HFFc6 (cell line): ENCODE results near the gene FBXO22. TPM values are rescaled to one million over a fixed set of nuclear protein-coding genes. Genes with fewer than 3 reads are reported as not detected.

Experiments used
- DNase-seq: peaks from one replicate; pipeline ENCODE4 v3.0.0-alpha.2; 2018
- H3K27ac Mint-ChIP-seq: 2 replicates; pipeline ENCODE4 v1.8.0; 2020; ENCODE audit warnings: mild to moderate bottlenecking, mixed read lengths
- H3K27me3 Mint-ChIP-seq: 2 replicates; pipeline ENCODE4 v1.8.0; 2021; ENCODE audit warnings: mild to moderate bottlenecking, moderate library complexity, mixed read lengths; ENCODE audit not compliant: insufficient read depth
- H3K36me3 Mint-ChIP-seq: 2 replicates; pipeline ENCODE4 v1.8.0; 2021; ENCODE audit warnings: low read depth, mixed read lengths
- H3K4me1 Mint-ChIP-seq: 2 replicates; pipeline ENCODE4 v1.8.0; 2020; ENCODE audit warnings: low read depth, mixed read lengths
- H3K4me3 Mint-ChIP-seq: 2 replicates; pipeline ENCODE4 v1.8.0; 2020; ENCODE audit warnings: mild to moderate bottlenecking, moderate library complexity, mixed read lengths
- H3K9me3 Mint-ChIP-seq: 2 replicates; pipeline ENCODE4 v1.8.0; 2020; ENCODE audit warnings: mild to moderate bottlenecking, mixed read lengths
- total RNA-seq, 6 experiments: library from RNA; stranded (reverse); fragmentation: NEBNext Ultra II Directional; extraction: Animal tissue kit (Norgen Biotek cat#: 25700); gene quantifications; 2 replicates in 1 of 6; 3 replicates in 5 of 6; pipeline ENCODE4 v1.2.3, GENCODE V29; 2021
- TF ChIP-seq, protein P1 (sequence below): fragments of 200-600 bp; sonication (generic); IDR thresholded peaks from 2 replicates; pipeline ENCODE4 v1.5.0; 2021; ENCODE audit warnings: antibody characterized with exemption, mild to moderate bottlenecking

The FBXO22 gene
- total RNA-seq, 6 experiments from 2014 or later = 48.1 to 51.3 (median 49.4) TPM

DNA sequence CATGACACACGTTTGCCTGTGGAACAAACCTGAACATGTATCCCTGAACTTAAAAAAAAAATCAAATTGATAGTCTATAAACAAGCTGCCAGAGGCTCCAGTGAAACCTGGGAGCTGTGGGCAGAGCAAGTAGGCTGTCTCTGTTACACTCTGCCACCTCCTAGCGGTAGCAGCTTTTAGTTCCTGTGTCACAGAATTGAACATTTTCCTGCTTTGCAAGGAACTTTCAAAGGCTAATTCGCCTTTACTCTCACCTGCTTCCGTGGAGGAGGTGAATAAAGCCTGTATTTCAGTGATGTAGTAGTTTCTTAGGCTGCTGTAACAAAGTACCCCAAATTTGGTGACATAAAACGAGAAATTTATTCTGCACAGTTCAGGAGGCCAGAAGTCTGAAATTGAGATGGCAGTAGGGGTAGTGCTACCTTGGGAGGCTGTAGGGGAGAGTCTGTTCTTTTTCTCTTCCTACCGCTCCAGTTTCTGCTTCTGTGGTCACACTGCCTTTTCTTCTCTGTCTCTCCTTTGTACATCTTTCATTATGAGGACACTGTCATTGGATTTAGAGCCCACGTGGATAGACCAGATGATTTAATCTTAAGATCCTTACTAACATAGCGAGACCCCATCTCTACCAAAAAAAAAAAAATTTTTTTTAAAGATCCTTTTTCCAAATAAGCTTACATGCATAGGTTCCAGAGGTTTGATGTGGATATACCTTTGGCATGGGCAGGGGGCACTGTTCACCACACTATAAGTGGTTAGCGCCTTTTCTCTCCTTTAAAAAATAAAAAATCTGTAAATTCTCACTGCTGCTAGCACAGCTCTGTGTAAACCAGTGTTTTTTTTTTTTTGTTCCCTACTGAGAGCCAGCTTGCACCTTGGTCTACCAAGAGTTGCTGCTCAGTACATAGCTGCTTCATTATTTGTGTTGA is 25.3 kb downstream of the FBXO22 start:
- H3K27ac Mint-ChIP-seq = no peak overlapping the region

DNA sequence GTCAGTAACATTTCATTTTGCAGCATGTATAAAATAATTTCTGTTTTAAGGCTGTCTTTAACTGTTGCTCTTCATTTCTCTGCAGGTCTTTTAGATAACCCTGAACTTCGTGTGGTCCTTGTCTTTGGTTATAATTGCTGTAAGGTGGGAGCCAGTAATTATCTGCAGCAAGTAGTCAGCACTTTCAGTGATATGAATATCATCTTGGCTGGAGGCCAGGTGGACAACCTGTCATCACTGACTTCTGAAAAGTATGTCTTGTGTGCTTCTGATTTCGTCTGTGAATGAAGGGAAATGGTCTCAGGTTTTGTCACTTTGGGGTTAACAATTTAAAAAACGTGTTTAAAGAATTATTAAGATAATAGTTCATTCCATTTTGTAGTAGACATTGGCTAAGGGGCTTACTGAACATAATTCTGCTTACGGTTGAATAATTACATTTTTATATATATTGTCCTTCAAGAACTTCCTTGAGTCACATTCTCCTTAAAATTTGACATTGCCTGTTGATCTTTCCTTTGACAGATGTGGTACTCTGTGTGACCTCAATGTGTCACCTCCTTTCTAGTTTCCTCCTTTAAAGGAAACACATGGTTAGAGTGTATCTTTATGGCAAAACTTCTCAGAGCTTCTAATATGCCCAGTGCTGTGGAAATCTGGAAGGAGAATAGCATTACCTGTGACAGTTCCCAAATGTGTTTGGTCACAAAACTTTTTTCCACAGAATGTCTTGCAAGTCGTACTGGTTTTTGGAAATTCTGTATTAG is 26.3 kb downstream of the FBXO22 start:
- Mint-ChIP-seq H3K27ac (no peak overlapping the region), H3K4me1 (peaks cover 23% of the 10 kb centered on the region), H3K36me3 (peaks cover 27% of the 10 kb centered on the region), H3K9me3 (no peaks in the 10 kb centered on the region), H3K4me3 (no peak overlapping the region), H3K27me3 (no peaks in the 10 kb centered on the region)
- TF ChIP-seq, protein P1, sequence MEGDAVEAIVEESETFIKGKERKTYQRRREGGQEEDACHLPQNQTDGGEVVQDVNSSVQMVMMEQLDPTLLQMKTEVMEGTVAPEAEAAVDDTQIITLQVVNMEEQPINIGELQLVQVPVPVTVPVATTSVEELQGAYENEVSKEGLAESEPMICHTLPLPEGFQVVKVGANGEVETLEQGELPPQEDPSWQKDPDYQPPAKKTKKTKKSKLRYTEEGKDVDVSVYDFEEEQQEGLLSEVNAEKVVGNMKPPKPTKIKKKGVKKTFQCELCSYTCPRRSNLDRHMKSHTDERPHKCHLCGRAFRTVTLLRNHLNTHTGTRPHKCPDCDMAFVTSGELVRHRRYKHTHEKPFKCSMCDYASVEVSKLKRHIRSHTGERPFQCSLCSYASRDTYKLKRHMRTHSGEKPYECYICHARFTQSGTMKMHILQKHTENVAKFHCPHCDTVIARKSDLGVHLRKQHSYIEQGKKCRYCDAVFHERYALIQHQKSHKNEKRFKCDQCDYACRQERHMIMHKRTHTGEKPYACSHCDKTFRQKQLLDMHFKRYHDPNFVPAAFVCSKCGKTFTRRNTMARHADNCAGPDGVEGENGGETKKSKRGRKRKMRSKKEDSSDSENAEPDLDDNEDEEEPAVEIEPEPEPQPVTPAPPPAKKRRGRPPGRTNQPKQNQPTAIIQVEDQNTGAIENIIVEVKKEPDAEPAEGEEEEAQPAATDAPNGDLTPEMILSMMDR = no peak
- no peak for DNase-seq

More for the DNA sequence above, 25.3 kb downstream of the FBXO22 start:
- Mint-ChIP-seq H3K4me1 (peaks cover 30% of the 10 kb centered on the region), H3K36me3 (peaks cover 27% of the 10 kb centered on the region), H3K27me3 (no peaks in the 10 kb centered on the region; the same call in 1 of the 2 replicates), H3K9me3 (no peaks in the 10 kb centered on the region), H3K4me3 (no peak overlapping the region)
- TF ChIP-seq, protein P1 = peak; percentile 46
- no peak for DNase-seq

DNA sequence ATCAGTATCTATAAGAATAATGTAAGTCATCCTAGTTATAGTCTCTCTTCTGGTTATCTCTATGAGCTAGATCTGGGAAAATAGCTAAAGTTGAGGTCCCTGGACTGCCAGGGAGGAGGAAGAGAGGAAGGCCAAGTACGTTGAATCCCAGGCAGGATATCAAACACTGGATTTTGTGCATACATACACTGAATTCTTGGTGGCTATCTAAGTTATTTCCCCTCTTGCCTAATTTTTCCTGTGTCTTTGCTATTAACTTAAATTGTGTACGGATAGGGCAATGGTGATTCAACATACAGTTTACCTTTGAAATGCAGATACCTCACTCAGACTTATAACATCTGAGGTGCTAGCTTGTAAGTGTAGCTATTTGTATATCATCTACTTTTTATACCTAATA is 27.2 kb downstream of the FBXO22 start:
- no peaks in the 10 kb centered on the region for H3K27me3 Mint-ChIP-seq
- TF ChIP-seq, protein P1 = no peak
- no peak overlapping the region for H3K27ac Mint-ChIP-seq
- H3K4me1 Mint-ChIP-seq = peaks cover 17% of the 10 kb centered on the region
- peaks cover 20% of the 10 kb centered on the region for H3K36me3 Mint-ChIP-seq
- H3K4me3 Mint-ChIP-seq = no peak overlapping the region
- no peaks in the 10 kb centered on the region for H3K9me3 Mint-ChIP-seq
- DNase-seq = no peak

DNA sequence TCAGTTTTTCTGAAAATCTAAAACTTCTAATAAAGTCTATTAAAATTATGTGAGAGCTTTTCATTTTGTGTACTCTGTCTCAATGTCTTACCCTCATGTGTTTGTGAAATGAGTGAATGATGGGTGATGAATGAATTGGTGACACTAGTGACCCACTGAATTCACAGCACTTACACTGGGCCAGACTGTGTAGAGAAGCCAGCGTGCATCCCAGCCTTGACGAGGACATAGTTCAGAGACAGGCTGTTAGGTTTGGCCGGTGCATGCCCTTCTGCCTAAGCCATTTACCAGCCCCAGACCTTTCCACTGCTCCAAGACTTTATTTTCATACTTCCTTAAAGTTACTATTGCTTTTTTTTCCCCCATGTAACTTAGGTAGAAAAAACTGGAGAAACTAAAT is 38.8 kb downstream of the FBXO22 start:
- DNase-seq = no peak
- TF ChIP-seq, protein P1 = no peak
- Mint-ChIP-seq H3K27me3 (no peaks in the 10 kb centered on the region; the same call in 1 of the 2 replicates), H3K27ac (no peak overlapping the region), H3K4me3 (no peak overlapping the region), H3K9me3 (no peaks in the 10 kb centered on the region), H3K4me1 (peaks cover 37% of the 10 kb centered on the region), H3K36me3 (peaks cover 27% of the 10 kb centered on the region)

DNA sequence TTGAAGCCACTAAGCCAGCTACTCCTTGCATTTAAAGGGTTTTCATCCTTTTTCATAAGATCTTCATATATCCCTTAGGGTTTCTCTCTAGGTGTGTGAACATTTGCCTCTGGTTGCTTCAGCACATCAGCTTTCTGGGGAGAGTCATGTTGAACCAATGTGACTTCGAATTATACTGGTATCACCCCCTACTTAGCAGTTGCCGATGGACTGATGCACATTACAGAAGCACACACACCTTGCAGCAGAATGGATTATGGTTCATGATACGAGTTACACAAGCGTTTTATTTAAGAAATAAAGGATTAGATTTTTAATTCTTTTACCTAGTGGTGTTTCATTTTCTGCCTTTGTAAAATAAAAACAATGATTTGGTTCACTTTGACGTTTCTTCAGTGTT is 39.6 kb downstream of the FBXO22 start:
- Mint-ChIP-seq H3K27ac (no peak overlapping the region), H3K4me3 (no peak overlapping the region), H3K27me3 (no peaks in the 10 kb centered on the region; the same call in 1 of the 2 replicates), H3K36me3 (peaks cover 19% of the 10 kb centered on the region), H3K9me3 (no peaks in the 10 kb centered on the region), H3K4me1 (peaks cover 43% of the 10 kb centered on the region)
- DNase-seq = no peak
- TF ChIP-seq, protein P1 = no peak
